ENCODE data around the gene THRB.

Gene THRB

DNA sequence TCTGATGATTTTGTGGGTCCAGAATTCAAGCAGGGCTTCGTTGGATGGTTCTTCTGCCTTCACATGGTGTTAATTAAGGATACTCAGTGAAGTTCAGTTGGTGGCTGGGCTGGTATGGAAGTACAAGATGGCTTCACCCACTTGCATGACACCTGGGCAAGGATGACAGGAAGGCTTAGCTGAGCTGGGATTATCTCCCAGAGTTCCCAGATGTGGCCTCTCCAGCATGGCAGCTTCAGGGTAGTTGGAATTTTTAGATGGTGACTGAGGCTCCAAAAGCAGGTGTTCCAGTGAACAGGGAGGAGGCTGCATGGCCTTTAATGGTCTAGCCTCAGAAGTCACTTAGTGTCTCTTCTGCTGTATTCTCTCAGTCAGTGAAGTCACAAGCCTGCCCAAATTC lies 135.5 kb downstream of the THRB start:
- no peak overlapping the region for H3K4me3 ChIP-seq (ENCODE audit: low read depth, low read length)
- no peak for DNase-seq (ENCODE audit: low read depth)
- TF ChIP-seq, protein P1, sequence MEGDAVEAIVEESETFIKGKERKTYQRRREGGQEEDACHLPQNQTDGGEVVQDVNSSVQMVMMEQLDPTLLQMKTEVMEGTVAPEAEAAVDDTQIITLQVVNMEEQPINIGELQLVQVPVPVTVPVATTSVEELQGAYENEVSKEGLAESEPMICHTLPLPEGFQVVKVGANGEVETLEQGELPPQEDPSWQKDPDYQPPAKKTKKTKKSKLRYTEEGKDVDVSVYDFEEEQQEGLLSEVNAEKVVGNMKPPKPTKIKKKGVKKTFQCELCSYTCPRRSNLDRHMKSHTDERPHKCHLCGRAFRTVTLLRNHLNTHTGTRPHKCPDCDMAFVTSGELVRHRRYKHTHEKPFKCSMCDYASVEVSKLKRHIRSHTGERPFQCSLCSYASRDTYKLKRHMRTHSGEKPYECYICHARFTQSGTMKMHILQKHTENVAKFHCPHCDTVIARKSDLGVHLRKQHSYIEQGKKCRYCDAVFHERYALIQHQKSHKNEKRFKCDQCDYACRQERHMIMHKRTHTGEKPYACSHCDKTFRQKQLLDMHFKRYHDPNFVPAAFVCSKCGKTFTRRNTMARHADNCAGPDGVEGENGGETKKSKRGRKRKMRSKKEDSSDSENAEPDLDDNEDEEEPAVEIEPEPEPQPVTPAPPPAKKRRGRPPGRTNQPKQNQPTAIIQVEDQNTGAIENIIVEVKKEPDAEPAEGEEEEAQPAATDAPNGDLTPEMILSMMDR (conservative IDR thresholded peaks at IDR 0.05; ENCODE audit: low read depth, low read length): no peak

DNA sequence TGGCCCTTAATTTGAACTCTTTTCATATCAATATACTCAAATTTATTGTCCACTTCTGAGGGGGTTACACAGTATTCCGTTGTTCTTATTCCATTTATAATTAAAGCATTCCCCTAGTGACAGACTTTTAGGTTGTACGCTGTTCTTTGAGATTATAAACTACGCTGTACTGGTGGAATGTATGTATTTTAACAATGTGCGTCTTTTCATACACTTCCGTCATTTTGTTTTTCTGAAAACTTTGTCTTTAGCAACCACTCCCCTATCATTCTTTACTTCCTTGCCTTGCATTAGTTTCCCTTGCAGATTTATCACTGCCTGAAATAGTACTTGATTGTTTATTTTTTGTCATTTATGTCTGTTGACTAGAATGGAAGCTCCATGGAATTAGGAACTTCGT lies 137.0 kb downstream of the THRB start:
- no peak for DNase-seq (ENCODE audit: low read depth)
- no peak overlapping the region for H3K4me3 ChIP-seq (ENCODE audit: low read depth, low read length)
- TF ChIP-seq, protein P1 (conservative IDR thresholded peaks at IDR 0.05; ENCODE audit: low read depth, low read length): no peak

DNA sequence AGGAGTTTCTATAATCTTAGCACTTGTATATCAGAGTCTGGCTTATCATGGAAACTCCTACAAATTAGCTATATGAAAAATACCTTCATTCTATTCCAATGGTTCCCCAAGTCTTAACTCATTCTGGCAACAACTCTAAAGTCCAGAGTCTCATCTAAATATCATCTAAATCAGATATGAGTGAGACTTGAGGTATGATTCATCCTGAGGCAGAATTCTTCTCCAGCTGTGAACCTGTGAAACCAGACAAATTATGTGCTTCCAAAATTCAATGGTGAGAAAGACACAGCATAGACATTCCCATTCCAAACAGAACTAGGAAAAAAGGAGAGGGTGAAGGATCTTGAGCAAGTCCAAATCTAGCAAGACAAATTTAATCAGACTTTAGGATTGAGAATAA lies 138.8 kb downstream of the THRB start:
- TF ChIP-seq, protein P1 (conservative IDR thresholded peaks at IDR 0.05; ENCODE audit: low read depth, low read length): no peak

DNA sequence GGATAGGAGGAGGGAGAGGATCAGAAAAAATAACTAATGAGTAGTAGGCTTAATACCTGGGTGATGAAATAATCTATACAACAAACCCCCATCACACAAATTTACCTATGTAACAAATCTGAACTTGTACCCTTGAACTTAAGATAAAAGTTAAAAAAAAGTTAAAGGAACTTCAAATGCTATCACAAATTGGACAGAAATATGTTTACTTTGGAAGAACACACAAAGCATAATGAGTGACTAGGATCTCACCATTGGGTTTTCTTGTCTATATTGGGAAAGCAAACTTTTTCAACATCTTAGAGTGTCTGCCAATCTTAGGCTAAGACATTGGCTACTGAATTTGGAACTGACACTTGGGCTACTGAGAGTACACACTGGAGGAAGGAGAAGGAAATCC lies 140.4 kb downstream of the THRB start:
- no peak for DNase-seq (ENCODE audit: low read depth)
- H3K4me3 ChIP-seq (ENCODE audit: low read depth, low read length): no peak overlapping the region
- TF ChIP-seq, protein P1 (conservative IDR thresholded peaks at IDR 0.05; ENCODE audit: low read depth, low read length): no peak

More for the DNA sequence above, 138.8 kb downstream of the THRB start:
- H3K4me3 ChIP-seq (ENCODE audit: low read depth, low read length): no peak overlapping the region
- DNase-seq (ENCODE audit: low read depth): no peak

DNA sequence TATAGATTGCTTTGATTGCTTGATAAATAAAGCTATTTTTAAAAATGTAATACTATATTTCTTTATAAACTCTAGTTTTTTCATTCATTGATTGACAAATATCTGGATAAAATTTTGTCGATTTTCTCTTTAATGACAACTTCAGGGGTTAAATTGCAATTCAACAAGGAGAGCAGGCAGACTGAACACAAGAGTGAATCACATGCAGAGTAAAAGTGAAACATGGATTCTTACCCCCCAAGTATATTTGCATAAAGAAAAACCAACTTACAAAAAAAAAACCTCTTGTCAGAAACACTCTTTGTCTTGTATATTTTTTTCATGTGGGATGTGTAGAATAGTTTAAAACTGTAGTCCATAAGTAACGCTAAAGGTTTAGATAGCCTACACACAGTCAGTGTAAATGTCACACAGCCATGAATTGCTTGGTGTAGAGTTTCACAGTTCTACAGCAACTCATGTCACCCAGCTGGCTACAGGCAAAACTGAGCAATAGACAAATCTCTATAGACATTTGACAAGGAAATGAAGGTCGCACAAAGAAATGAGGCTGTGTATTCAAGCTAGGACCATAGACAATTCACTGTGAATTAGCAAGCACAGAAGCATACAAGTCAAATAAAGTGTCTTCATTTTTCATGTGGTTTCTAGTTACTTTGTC lies 141.6 kb downstream of the THRB start:
- DNase-seq (ENCODE audit: low read depth): no peak
- TF ChIP-seq, protein P1 (conservative IDR thresholded peaks at IDR 0.05; ENCODE audit: low read depth, low read length): no peak
- no peak overlapping the region for H3K4me3 ChIP-seq (ENCODE audit: low read depth, low read length)

DNA sequence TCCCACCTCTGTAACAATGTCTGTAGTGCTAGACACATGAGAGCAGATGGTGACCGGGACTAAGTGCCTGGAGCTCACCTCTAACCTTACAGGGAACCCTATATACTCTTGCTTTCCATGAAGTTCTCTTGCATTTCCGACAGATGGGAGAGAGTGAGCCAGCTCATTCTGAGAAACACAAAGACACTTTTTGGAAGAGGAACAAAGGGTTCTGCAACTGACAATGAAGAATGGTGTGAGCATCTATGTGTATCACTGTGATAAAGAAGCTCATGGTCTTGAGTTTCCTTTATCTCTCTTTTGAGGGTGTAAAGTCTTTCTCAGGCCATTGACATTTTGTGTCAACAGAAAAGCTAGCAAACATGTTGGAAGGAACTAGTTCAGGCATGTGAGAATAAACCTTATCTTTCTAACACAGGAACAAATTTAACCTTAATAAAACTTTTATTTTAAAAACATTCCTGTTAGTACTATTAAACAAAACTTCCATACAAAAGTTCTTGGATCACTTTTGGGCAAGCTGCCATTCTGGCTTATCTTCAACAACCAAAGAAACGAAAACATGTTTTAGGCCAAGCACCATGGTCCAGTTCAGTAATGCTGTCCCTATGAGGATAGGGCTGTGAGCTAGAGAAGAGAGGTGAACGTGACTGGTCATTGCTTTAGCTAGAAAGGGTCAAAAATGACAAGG lies 142.7 kb downstream of the THRB start:
- H3K4me3 ChIP-seq (ENCODE audit: low read depth, low read length): no peak overlapping the region
- peak; percentile 57 for DNase-seq (ENCODE audit: low read depth)
- TF ChIP-seq, protein P1 (conservative IDR thresholded peaks at IDR 0.05; ENCODE audit: low read depth, low read length): no peak
